NCI-H2029 treated with DMSO at 0.1 percent for 48 hours (cell line): ENCODE measurements around the gene GRK6.

ENCODE experiments used
- DNase-seq: peaks from one replicate; lab custom pipeline; 2025; lab: John Stamatoyannopoulos, UW

GRK6 gene

DNA sequence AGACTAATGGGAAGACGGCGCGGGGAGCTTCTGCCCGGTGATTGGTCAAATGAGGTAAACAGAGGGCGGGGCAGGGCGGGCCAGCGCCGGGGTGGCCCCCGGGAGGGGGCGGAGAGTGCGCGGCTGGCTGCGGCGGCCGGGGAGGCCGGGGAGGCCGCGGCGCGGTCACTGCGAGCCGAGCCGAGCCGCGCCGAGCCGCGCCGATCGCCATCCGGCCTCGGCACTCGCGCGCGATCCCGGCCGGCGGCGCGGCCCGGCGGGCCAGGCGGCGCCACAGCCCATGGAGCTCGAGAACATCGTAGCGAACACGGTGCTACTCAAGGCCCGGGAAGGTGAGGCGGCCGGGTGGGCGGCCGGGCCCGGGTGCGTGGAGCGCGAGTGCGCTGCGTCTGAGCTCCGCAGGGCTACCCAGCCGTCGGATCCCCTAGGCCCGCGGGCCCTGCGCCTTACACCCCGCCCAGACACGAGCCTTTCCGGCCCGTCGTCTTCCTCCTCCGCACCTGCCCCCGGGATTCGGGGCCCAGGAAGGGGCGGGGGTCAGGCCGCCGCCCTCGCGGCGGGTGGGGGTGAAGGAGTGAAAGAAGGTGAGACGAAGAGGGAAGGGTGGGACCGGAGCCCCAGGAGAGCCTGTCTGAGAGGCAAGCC is at the start of gene GRK6:
GRK6 (plus strand) TSS at position 111 of the 645 bp plus-strand sequence; CDS start at position 281, 170 bp downstream.
- DNase-seq = no peak

DNA sequence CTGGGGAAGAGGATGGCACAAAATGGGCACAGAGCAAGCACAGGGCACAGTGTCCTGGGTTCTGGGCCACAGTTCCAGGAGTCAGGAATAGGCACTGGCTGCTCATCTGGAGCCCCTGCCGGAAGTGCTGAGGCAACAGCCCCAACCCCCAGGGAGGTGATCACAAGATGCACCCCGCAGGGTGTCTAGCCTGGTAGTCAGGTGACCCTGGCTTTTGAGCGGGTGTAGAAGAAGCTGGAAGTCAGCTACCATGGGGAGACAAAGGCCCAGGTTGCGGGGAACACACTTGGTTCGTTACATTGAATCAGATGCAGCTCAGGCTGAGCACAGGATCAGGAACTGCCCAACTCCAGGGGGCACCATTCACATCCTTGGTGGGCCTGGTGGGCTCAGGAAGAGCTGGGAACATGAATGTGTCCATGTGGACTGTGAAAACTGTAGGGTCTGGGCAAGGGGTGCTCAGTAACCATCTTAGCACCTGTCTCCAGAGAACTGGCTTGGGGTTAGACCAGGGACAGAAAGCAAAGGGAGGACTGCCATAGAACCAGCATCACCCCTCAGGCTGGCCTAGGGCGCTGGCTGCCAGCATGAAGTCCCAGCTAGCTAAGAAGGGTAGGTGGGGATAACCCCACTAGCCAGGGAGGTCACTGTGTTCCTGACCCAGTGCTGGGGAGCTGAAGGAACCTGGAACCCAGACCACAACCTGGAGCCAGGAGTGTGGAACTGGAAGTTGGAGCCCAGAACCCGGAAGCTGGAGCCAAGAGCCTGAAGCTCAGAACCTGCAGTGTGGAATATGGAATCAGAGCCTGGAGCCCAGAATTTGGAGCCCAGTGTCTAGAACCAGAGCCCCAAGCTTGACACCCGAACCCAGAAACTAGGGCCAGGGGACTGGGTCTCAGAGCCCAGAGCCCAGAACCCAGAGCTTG is 48.4 kb upstream of the GRK6 start:
- no peak for DNase-seq

DNA sequence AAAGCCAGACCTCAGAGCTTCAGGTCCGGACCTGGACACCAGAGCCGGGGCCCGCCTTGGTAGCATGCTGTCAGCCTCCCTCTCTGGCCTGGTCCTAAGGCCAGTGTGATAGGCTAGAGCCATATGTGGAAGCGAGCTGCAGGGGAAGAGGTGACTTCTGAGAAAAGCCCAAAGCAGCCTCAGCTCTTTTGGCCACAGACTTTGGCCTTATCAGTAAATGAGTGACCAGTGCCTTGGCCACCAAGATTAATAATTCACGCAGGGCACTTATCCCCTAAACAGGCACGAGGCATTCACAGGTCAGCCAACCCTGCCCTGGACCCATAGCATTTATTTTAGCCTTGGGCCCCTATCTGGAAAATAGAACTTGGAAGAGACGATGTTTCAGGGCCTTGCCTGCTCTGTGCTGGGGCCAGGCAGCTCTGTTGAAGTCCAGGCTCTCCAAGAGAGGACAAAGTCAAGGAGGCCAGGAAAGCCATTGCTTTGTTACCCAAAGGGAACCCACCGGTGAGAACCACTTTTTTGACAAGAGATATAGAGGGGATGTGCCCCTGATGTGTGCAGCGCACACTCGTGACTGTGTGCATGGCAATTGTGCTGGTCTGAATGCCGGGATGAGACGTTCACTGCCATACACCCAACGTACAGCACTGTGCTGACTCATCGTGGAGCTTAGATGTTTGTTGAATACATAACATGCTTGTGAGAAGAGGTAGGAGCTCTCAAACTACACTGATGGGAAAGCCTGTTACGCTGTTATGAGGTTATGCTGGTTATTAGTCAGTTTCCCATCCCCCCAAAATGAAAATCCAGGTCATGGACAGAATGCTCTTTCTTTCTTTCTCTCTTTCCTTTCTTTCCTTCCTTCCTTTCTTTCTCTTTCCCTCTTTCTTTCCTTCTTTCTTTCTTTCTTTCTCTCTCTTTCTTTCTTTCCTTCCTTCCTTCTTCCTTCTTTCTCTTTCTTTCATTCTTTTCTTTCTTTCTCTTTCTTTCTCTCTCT is 47.3 kb upstream of the GRK6 start:
- DNase-seq = no peak

DNA sequence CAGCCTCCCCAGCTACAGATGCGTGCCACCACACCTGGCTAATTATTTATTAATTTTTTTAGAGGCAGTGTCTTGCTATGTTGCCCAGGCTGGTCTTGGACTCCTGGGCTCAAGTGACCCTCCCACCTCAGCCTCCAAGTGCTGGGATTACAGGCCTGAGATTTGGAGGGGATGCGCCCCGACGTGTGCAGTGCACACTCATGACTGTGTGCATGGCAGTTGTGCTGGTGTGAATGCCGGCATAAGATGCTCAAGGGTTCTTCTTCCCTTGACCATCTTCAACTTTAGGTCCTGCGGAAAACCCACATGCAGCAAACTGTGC is 45.7 kb upstream of the GRK6 start:
- no peak for DNase-seq

DNA sequence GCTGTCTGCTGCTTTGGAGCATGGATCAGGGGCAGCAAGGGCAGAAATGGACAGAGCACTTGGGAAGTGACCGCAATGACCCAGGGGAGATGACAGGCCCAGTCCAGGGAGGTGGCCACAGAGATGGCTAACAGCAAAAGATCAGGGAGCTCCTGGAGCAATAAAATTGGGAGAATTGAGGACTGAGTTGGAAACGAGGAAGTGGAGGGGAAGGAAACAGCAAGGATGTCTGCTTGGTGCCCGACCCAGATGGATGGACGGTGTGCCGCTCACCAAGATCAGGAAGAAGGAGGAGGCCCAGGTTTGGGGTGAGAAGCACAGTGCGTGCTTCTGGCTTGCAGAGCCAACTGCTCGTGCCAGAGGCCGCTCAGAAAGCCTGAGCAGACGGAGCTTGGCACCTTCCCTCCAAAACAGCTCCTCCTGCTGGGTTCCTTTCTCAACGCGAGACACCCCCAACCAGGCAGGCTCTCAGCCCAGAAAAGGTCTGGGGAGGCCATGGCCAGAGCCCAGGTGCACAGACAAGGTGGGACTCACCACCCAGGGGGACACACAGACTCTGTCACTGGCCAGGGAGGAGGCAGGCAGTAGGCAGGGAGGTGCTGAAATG is 44.0 kb upstream of the GRK6 start:
- DNase-seq = no peak

DNA sequence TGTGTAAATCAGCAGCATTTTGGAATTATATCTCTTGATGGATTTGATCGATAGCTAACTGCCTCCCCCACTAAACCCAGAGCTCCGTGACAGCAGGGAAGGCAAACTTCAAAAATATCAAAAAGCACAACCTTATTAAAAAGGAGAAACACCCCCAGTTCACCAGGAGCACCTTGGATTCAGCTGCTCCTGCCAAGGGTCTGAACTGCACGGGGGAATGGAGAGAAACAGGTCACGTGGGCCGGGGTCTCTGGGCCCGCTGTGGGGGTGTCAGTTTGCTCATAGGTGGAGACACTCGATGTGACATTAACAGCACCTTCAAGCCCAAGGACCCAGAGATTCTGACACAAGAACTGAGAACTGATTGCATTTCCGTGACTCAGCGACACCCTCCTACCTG is 43.3 kb upstream of the GRK6 start:
- no peak for DNase-seq

DNA sequence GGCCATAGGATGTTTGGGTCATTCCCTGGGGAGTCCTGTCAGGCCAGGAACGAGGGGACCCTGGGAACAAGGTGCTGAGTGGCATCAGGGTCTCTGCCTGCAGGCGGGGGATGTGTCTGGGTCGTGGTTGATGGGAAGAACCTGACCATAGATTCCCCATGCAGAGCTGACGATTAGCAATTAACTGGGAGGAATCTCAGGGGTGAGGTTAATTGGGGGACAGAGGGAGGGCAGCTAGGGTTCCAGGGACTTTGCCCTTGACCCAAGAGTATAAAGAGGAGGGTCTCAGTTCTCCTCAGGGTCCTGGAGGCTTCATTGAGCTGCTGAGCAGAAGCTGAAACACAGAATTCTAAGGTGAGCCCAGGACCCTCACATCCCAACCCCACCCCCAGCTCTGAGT is 42.3 kb upstream of the GRK6 start, which contains the start of gene SLC34A1:
SLC34A1 (plus strand) TSS at position 301 of the 400 bp plus-strand sequence. CDS start 1,308 bp downstream, outside the sequence.
- no peak for DNase-seq

DNA sequence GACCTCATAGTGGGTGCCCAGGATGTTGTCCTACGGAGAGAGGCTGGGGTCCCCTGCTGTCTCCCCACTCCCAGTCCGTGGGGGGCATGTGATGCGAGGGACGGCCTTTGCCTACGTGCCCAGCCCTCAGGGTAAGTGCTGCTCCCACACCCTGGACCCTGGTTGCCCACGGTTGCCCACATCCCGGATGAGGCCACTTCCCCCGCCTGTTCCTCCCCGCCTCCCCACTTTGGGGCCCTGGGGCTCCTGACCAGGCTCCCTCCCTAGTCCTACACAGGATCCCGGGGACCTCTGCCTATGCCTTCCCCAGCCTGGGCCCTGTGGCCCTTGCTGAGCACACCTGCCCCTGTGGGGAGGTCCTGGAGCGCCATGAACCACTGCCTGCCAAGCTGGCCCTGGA is 40.8 kb upstream of the GRK6 start:
- DNase-seq = no peak

DNA sequence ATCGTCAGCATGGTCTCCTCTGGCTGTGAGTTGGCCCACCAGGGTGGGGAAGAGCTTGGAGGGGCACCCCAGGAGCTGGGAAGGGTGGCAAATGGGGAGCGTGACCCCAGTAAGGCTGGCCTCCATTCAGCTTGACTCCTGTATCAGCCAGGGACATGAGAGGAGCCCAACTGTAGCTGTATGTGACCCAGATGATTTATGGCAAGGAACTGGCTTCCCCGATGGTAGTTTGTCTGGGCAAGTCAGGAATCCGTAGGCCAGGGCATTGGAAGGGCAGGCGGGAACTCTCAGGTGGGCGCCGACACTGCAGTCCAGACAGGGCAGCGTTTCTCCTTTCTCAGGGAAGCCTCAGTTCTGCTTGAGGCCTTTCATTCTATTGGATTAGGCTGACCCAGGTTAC is 39.9 kb upstream of the GRK6 start:
- no peak for DNase-seq

DNA sequence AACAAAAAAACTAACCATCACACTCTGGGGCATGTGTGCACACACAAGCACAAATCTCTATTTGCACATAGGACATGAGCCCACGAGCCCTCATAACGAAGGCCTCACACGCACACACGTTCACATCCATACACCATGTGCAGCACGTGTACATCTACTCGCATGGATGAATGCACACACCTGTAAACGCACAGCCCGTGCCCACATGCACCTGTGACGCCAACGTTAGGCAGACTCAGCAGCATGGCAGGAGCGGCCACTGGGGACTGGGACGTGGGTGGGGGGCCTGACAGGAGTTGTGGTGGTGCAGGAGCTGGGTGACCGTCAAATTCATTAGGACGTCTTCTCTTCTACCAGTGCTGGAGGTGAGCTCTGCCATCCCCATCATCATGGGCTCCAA is 39.1 kb upstream of the GRK6 start:
- no peak for DNase-seq

DNA sequence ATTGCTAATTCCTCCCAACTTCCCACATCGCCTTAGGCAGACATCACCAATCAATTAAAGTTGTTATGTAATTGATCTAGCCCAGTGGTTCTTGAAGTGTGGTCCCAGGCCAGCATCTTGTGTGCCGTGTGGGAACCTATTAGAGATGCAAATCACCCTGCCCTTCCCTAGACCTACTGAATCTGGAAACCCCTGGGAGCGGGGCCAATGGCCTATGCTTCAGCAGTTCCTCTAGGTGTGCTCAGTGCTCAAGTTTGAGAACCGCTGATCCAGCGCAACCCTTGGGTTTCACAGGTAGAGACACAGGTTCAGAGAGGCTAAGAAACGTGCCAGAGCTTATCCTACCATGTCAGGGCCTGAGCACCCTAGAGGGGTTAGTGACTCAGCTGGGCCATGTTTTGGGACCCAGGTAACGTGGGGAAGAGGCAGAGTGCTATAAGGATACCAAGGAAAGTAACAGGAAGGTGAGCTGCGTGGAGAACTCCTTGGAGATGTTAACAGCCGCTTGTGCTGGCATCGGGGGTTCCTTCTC is 37.9 kb upstream of the GRK6 start:
- no peak for DNase-seq

DNA sequence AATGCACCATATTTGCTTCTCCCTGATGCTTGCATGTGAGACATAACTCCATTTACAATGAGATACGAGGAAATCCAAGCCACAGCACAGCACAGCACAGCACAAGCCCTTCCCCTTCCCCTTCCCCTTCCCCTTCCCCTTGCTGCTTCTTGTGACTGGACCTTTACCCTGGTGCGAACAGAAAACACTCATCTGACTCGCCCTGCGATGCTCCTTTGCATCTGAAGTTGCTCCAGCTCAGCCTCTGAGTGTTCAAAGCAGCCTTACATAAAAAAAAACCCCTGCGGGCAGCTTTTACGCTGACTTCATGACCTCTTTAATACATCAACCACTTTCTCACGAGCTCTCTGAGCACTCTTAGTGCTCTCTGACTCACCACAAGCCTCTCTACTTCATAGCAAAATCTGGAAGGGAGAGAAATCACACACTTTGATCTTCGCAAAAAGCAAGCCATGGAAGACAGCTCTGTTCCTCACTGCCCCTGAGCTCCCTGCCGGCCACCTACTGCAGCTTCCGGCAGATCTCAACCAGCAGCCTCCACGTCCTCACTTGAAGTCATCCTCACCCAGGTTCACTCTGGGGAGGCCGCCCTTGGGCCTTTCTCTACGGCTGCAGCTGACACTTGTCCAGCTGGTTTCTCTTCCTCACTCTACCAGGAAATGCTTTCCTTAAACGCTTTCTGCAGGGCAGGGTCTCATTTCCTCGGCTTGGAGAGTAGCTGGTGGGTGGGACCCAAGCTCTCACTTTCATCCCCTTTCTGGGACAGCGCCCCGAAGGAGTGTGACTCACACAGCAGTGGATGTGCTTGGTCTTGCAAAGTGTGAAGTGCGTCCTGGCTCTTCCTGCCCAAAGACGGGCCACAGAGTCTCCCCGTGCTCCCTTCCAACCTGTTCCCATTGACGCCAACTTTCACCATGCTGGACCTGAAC is 37.0 kb upstream of the GRK6 start:
- DNase-seq = no peak

DNA sequence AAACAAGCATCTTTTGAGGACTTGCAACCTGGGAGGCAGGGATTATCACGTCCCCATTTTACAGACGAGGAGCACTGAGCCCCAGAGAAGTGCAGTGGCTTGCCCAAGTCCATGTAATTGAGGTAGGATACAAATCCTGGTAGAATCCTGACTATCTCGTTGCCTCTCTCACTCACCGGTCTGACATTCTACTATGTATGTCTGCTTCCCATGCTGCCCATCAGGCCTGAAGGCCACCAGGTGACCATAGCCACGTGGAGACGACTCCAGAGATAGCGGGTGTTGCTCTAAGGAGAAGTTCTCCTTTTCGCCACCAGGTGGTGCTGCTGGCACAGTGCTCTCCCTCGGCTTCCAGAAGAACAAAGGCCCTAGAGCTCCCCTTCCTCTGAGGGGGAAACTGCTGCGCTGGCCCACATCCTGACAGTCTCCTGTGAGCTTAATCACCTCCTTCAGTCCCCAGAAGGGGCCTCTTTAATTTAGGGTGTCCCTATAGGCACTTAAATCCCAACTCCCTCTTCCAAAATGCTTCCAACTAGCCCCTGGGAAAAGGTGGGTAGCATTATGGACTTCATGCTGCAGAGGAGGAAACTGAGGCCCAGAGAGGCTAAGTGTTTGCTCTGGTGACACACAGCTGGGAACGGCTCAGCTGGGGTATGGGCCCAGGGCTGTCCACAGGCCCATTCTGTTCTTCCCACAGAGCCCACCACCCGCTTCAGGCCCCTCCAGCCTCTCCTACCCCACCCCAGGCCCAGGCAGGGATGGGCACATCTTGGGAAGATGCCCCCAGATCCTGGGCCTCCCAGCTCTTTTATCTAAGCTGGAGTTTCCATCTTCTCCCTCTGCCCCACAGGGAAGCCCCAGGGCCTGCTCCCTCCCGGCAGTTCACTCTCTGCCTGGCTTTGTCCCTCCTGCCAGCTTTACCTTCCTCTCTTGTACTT is 35.8 kb upstream of the GRK6 start:
- DNase-seq = peak; percentile 72

DNA sequence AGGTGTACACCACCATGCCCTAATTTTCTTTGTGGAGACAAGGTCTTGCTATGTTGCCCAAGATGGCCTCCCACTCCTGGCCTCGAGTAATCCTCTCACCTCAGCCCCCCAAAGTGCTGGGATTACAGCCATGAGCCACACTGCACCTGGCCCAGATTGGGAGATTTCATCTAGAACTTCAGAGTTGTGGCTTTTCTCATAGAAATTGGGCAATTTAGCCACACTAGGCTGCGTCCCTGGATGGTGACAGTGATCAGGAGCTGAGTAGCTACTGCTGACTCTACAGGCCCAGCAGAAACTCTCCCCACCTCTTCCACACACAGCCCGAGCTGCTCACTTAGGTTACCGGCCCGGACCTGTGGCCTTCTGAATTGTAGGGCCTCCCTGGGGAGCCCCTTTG is 33.7 kb upstream of the GRK6 start:
- DNase-seq = no peak

DNA sequence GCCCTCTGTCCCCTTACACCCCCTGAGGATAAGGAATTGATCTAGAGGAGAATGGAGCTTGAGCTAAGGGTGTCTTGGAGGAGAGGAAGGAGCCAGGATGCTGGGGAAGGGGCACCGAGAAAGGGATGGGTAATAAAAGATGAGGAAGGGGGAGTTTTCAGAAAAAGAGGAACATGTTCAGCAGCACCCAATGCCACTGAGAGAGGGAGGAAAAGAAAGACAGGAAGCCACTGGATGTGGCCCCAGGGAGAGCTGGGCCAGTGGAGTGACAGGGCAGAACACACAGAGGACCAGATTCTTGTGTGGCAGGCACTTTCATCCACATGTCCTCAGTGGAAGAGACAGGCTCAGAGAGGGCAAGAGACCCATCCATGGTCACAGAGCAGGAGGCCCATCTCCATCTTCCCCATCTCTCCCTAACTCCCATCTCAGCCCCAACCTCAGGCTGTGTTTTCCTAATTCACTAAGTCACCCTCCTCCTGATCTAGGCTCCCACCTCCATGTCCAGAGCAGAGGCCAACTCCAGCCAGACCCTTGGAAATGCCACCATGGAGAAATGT is 33.2 kb upstream of the GRK6 start:
- DNase-seq = no peak

DNA sequence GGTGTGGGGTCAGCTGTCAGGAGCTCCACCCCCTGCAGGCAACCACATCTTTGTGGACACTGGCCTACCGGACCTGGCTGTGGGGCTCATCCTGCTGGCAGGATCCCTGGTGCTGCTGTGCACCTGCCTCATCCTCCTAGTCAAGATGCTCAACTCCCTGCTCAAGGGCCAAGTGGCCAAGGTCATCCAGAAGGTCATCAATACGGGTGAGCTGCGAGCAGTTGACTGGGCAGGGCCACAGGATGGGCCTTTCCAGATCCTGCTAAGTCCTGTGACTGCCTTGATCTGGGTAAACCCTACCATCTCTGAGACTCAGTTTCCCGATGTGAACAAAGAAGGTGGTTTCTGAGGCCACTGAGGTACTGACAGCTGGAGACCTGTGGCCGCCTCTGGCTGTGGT is 32.5 kb upstream of the GRK6 start:
- no peak for DNase-seq

DNA sequence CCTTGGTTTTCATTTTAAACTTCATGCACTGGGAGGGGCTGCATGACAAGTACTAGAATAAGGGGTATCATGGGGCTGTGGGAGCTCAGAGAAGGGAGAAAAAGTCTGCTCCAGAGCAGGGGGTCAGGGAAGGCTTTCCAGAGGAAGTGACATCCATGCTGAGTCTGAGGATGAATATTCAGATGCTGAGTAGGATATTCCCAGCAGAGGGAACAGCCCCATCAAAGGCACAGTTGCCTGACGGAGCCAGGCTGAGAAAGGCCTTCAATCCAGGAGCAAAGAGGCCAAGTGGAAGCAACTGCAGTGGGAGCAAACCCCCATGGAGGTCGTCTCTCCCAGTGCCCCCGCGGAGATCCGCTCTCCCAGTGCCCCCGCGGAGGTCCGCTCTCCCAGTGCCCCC is 30.4 kb upstream of the GRK6 start:
- DNase-seq = no peak

DNA sequence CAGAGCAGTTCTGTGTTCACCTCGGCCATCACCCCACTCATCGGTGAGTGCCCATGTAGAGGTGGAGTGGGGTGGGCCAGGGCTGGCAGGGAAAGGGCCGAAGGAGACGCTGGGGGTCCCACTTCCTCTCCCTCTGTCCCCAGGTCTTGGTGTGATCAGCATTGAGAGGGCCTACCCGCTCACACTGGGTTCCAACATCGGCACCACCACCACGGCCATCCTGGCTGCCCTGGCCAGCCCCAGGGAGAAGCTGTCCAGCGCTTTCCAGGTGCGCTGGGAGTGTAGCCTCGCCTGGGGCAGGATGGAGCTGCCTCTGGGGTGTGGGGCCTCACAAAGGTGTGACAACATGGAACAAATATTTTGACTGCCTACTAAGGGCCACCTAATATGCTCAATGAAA is 29.7 kb upstream of the GRK6 start:
- no peak for DNase-seq

DNA sequence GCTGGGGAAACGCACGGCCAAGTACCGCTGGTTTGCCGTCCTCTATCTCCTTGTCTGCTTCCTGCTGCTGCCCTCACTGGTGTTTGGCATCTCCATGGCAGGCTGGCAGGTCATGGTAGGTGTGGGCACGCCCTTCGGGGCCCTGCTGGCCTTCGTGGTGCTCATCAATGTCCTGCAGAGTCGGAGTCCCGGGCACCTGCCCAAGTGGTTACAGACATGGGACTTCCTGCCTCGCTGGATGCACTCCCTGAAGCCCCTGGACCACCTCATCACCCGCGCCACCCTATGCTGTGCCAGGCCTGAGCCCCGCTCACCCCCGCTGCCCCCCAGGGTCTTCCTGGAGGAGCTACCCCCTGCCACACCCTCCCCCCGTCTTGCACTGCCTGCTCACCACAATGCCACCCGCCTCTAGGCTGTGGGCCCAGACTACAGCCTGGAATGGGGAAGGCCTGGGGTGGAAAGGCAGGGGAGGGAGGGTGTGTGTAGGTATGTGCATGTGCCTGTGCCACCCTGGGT is 28.5 kb upstream of the GRK6 start:
- no peak for DNase-seq
